Ecto neural progenitor cell (in vitro differentiated cells): ENCODE results near the gene STING1.
"Not testable (repeated sequence)": the region's sequence is repeated elsewhere in the genome, so short reads cannot be mapped to it uniquely, and the experiment has no call there.

Experiments
- DNase-seq: peaks from one replicate; pipeline ENCODE4 v3.0.0-alpha.2; 2018; ENCODE audit warnings: low spot score

STING1 gene

GRCh38 chr5:139462586-139463276 lies 19.8 kb downstream of the STING1 start, which contains the start of gene ECSCR:
Gene ECSCR (minus strand): TSS chr5:139462743. CDS start chr5:139462670, 73 bp downstream.
- no peak for DNase-seq

- no peak for DNase-seq
Observed at GRCh38 chr5:139461698-139462097, 20.9 kb downstream of the STING1 start.

DNA sequence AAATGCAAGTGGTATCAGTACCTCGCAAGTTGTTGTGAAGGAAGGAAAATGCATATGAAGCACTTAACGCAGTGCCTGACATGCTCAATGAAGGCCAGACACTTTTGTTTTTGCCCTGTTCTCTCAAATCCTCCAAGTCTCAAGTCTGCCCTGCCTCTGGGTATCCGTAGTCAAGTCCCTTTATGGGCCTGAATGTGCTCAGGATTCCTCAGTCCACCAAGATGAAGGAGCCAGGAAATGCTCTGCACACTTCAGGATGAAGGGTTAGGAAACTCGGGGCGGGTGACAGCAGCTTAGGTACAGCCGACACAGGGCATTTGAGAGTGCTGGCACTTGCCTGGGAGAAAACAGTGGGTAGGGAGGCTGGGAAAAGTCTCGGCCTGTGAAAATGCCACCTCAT lies 21.4 kb downstream of the STING1 start:
- no peak for DNase-seq

- no peak for DNase-seq
Observed at GRCh38 chr5:139460455-139460854, 22.1 kb downstream of the STING1 start.

DNA sequence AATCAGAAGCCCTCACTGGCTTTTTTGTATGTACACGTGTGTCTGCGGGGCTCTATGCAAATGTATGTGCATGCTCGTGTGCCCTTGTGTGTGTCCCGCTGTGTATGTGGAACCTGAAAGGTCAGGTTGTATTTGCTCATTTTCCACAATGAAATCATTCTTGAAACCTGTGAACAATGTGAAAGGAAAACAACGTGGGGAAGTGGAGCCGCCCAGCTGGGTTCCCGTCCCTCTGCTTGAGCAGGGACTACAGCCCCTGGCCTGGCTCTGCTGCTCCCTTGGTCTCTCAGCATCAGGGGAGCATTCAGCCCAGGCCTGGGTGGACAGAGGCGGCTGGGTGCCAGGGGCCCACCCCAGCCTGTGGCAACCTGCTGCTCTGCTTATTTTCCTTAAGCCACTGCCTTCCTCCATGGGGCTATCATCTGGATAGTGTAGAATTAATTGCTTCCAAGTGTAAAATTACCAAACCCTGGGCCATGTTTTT lies 23.1 kb downstream of the STING1 start:
- no peak for DNase-seq

DNA sequence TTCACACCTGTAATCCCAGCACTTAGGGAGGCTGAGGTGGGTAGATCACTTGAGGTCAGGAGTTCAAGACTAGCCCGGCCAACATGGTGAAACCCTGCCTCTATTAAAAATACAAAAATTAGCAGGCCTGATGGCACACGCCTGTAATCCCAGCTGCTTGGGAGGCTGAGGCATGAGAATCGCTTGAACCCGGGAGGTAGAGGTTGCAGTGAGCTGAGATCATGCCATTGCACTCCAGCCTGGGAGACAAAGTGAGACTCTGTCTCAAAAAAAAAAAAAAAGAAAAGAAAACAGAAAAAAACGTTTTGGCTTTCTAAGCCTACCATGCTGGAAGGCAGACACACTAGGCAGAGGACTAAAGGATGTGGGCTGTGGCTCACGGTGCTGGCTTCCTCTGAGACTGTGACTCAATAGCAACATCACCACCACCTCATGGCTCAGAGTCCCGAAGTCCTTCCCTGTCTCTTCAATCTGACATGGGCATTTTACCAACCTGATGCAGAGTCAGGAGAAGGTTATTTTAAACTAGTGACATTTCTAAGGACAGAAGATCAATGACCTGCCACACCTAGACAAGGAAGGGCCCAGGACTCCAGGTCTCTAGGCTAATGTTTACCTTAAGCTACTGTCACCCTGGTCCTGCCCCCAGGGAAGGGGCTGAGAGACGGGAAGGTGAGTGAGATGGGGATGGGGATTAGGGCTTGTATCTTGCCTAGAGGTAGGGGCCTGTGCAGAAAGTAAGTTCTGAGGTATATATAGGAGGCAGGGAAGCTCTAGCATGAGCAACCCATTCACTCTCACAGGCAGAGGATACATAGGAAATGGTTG lies 23.8 kb downstream of the STING1 start:
- no peak for DNase-seq

DNA sequence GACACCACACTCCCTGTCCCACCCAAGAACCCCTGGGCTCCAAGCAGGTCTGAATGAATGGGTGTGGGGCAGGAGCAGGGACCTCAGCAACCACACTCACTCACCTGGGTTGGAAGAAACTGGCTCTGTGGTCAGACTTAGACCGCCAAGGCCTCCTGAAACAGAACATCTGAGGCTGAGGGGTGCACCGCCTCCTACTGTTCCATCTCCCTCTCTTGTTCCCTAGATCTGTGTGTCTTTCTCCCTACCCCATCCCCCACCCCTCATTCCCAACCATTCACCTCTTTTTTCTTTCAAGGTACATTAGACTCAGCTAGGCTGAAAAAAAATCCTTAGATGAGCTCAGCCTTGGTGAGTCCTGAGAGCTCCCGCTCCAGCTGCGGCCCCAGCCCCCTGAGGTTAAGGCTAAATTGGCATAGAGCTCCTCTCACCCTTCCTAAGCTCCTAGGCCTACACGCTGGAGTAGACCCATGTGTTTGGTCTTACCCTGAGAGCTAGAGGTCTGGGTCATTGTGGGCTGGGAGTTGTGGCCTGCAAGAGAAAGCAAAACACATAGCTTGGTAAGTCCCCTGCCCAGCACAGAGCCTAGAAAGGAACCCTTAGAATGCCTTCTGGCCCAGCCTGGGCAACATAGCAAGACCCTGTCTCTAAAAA lies 24.8 kb downstream of the STING1 start:
- no peak for DNase-seq

GRCh38 chr5:139457241-139457640 lies 25.3 kb downstream of the STING1 start:
- no peak for DNase-seq

- DNase-seq: no peak
Observed at GRCh38 chr5:139456776-139457175, 25.8 kb downstream of the STING1 start.

DNA sequence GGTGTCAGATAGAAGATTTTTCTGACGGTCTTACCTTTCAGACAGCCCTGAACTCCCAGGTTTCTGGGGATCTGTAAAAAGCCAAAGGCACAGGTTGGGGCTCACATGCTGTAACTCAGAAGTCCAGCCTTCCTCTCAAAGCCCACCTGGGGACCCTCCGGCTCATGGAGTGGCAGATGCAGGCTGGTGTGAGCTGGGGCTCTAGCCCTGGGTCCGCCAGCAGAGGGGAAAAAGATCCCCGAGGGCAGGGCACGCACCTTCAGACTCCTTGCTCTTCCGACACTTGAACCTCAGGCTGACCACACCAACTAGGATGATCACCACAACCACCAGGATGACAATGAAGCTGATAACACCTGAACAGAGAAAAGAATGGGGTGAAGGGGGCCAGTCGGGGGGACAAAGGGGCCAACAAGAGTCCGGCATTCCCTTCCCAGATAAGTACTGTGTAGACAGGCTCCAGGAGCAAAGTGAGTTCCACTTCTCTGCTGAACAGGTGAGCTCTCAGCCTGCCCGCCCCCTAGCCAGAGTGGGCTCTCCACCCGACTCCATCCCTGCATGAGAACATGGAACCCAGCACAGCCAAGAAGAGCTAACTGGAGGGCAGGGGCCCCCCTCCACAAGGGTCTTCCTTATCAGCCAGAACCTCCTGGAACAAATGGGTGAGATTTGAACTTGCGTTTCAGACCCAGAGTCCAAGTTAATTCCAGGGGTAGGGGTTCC lies 27.8 kb downstream of the STING1 start:
- DNase-seq: no peak

- no peak for DNase-seq
Observed at GRCh38 chr5:139453683-139454567, 28.6 kb downstream of the STING1 start.

DNA sequence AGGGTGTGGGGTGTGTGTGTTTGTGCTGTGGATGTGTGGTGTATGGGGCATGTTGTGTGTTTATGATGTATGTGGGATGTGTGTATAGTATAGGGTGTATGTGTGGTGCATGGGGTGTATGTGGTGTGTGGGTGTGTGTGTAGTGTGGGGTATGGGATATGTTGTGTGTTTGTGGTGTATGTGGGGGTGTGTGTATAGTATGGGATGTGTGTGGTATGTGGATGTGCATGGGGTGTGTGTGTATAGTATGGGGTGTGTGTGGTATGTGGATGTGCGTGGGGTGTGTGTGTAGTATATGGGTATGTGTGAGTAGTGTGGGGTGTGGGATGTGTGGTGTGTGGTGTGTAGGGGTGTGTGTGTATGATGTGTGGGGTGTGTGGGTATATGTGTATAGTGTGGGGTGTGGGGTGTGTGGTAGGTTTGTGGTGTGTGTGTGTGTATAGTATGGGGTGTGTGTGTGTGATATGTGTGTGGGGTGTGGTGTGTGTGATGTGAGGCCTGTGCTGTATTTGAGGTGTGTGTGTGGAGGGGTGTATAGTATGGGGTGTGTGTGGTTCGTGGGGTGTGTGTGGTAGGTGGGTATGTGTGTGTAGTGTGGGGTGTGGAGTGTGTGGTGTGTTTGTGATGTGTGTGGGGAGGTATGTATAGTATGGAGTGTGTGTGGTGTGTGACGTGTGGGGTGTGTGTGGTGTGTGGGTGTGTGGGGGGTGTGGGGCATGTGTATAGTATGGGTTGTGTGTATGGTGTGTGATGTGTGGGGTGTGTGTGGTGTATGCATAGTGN lies 30.5 kb downstream of the STING1 start:
- no peak for DNase-seq

- DNase-seq: no peak
Observed at GRCh38 chr5:139451176-139451575, 31.4 kb downstream of the STING1 start.

DNA sequence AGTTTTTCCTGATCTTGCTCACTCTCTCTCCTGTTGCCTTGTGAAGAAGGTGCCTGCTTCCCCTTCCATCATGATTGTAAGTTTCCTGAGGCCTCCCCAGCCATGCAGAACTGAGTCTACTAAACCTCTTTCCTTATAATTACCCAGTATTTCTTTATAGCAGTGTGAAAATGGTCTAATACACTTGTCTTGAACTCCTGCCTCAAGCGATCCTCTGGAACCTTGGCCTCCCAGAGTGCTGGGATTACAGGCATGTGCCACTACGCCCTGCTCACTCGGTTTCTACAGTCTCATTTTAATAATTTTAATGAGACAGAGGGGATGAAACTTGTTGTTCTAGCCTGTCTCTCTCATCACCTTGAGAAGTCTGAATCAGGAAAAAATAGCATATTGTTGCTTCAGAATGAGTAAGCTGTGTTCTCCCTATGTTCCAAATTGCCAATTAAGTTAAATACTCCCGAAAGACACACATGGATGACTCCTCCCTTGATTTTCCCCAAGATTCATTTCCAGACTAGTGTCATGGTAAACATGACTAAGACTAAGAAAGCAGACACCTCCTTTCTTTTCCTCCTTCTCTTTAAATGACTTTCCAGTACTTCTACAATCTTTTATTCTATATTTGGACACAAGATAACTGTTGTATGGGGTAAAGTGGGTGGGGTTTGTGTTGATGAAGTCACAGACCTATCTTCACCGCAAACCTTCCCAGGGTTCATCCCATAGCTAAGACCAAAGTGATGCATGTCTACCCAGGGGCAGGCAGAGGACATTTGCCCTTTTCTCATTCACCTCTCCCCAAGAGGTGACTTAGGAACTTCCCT lies 35.4 kb downstream of the STING1 start:
- no peak for DNase-seq

DNA sequence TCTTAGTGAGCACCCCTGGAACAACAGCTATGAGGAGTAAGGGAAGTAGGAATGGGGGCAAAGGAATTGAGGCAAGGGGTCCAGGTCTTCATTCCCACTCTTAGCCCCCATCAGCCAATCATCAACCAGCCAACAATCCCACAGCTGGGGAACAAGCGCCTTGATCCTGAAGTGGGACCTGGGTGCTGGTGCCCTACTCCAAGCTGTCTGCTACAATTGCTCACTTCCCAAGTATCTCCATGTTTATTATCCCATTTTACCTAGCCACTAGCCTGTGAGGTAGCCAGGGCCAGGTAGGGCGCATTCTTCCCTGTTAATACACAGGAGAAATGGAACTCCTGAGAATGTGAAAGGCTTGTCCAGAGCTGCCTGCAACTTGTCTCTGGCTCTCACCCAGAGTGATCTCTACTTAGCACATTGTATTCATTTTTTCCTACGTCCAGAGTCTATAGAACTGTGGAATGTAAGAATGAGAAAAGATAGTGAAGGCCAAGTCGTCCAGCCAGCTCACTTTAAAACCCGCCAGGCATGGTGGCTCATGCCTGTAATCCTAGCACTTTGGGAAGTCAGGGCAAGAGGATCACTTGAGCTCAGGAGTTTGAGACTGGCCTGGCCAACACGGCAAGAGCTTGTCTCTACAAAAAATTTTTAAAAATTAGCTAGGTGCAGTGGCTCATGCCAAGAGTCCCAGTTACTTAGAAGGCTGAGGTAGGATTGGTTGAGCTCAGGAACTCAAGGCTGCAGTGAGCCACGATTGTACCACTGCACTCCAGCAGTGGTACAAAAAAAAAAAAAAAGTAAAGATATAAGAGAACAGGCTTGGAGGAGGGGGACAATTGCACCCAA lies 37.0 kb downstream of the STING1 start:
- no peak for DNase-seq

DNA sequence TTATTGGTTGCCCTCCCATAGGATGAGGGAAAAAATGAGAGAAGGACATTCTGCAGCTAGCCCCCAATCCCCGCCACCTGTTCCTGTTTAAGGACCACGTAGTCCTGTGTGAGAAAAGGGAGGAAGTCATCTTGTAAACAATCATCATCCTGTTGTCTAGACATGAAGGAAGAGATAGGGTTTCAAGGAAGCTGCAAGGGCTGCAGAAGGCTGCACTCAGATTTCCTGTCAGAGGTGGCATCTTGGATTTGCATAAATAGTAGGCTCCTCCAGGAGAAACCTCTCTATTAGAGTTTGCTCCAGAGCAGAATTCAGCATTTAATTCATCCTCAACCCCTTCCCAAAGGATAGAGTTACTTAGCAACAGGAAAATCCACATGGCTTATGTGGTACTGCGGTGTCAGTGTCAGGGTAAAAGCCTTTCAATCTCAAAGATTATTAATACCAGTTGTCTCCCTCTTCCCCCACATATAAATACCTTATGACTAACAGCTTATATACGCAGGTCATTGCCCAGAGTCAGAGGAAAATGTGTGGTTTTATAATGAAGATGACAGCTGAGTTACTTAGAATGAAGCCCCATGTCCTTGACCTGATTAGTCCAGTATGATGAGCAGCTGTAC lies 38.6 kb downstream of the STING1 start:
- DNase-seq: no peak

DNA sequence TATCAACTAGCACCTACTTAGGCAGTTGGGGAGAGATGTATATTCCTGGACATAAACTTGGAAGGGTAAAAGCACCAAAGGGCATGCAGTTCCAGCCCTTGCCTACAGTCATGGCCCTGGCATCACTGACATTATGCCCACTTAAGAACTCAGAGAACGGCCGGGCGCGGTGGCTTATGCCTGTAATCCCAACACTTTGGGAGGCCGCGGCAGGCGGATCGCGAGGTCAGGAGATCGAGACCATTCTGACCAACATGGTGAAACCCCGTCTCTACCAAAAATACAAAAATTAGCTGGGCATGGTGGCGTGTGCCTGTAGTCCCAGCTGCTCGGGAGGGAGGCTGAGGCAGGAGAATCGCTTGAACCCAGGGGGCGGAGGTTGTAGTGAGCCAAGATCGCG lies 42.1 kb downstream of the STING1 start:
- not testable (repeated sequence) for DNase-seq
